Urothelium cell line (cell line): ENCODE data around the gene CAPN2.
A peak's percentile ranks its signal among the peaks of the same experiment; 100 is the strongest.
"Not testable (repeated sequence)": the region's sequence is repeated elsewhere in the genome, so short reads cannot be mapped to it uniquely, and the experiment has no call there.

Source experiments
- DNase-seq: peaks from one replicate; pipeline ENCODE4 v3.0.0; 2011; ENCODE audit warnings: low spot score, mixed read lengths
- FAIRE-seq: peaks from 2 replicates; lab custom pipeline; 2011; peaks lifted over from hg19 to GRCh38; lab: Jason Lieb, UNC

Gene CAPN2

DNA sequence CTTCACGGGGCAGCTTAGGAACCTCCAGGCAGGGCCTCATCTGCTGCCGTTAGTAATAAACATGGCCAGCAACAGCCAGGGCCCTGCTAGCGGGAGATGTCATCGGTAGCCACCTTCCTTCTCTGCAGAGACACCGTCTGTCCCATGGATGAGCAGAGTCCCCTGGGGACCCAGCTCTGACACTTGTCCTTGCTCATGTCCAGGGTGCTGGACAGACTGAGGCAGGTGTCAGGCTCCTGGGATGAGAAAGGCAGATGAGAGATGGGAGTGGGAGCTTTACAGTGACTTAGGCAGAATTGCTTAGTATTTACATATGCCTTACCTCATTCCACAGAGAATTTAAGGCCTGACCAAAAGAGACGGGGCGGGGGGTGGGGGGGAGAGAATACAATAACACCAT lies 25.0 kb downstream of the CAPN2 start:
- FAIRE-seq (no peak), DNase-seq (no peak)

DNA sequence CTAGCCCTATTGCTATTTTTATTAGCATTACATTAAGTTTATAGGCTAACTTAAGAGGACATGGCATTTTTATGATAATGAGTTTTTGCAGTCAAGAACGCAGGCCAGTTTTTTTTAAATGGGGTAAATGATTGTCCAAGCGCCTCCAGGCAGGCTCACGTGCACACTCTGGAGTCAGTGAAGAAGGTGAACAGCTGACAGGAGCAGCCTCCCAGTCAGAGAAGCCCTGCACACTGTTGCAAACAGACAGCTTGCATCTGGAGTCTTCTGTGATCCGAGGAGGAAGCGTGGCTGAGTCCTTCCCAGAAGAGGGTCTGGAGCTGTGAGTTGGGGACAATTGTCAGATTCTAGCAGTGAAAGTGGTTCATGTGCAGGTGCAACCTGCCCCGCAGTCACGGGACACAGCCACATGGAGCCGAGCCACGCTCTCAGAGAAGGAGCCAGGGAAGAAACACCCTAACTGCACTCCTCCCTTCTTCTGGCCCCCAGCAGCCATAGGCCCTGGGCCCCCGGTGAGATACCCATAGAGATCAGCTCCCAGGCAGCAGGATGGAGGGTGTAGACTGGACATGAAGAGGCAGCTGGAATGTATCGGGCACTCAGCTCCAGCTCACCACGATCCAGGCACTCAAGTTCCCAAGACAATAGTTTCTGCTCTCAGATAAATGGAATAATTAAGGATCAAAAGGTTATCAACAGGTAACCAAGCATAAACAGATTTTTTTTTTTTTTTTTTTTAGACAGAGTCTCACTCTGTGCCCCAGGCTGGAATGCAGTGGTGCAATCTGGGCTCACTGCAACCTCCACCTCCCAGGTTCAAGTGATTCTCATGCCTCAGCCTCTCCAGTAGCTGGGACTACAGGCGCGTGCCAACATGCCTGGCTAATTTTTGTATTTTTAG lies 26.4 kb downstream of the CAPN2 start:
- FAIRE-seq: no peak
- no peak for DNase-seq

DNA sequence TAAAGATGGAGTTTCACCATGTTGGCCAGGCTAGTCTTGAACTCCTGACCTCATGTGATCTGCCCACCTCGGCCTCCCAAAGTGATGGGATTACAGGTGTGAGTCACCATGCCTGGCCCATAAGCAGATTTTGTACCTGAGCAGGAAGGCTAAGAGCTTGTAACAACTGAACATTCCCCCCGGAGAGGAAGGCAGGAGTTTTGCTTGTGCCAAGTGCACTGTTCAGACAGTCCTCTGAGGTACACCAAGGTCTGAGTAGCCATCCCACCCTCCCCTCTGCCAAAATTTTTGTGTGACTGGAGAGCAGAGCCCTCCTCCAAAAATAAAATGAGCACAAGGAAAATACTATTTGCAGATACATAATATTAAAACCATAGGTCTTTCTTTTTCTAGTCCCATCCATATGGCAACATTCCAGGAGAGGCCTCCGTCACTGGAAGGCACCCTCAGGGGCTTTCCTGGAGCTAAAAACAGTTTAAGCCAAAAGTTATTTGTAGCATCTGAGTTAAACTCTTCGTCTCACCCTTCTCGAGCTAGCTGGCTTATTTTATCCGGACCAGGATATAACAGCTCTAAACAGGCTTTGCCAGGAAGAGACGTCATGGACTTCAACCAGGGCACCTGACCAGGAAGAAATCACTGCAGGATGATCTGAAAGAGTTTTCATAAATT lies 27.2 kb downstream of the CAPN2 start:
- FAIRE-seq: no peak
- DNase-seq: no peak

GRCh38 chr1:223740038-223740736 lies 27.8 kb downstream of the CAPN2 start:
- DNase-seq, FAIRE-seq: not testable (repeated sequence)

GRCh38 chr1:223741861-223742260 lies 29.5 kb downstream of the CAPN2 start:
- DNase-seq (no peak), FAIRE-seq (no peak)

- no peak for FAIRE-seq
- DNase-seq: no peak
Measured at GRCh38 chr1:223742856-223743517, 30.6 kb downstream of the CAPN2 start.

DNA sequence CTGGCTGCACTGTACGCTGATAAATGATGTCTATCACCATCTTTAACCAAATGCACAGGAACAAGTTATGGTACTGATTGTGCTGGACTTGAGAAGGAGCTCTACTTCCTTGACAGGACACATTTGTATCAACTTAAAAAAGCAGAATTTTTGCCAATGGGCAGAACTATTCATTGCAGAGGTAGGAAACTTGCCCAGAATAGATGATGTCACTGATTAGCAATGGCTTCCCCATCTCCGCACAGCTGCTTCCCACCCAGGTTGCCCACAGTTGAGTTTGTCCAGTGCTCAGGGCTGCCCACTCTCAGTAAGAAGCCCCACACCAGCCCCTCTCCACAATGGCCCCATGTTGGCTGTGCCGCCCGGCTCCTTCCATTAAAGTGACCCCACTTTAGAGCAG lies 33.4 kb downstream of the CAPN2 start:
- FAIRE-seq (no peak), DNase-seq (no peak)

GRCh38 chr1:223747838-223748335 lies 35.5 kb downstream of the CAPN2 start:
- DNase-seq (no peak), FAIRE-seq (no peak)

- no peak for DNase-seq
- FAIRE-seq: no peak
Measured at GRCh38 chr1:223748405-223748772, 36.0 kb downstream of the CAPN2 start.

GRCh38 chr1:223748773-223749733 lies 36.7 kb downstream of the CAPN2 start:
- no peak for FAIRE-seq
- peak; percentile 28 for DNase-seq

- FAIRE-seq: no peak
- DNase-seq: no peak
Measured at GRCh38 chr1:223750730-223751570, 38.6 kb downstream of the CAPN2 start.

- DNase-seq: no peak
- no peak for FAIRE-seq
Measured at GRCh38 chr1:223751696-223752095, 39.4 kb downstream of the CAPN2 start.

- no peak for FAIRE-seq
Measured at GRCh38 chr1:223752721-223753515, 40.6 kb downstream of the CAPN2 start.

DNA sequence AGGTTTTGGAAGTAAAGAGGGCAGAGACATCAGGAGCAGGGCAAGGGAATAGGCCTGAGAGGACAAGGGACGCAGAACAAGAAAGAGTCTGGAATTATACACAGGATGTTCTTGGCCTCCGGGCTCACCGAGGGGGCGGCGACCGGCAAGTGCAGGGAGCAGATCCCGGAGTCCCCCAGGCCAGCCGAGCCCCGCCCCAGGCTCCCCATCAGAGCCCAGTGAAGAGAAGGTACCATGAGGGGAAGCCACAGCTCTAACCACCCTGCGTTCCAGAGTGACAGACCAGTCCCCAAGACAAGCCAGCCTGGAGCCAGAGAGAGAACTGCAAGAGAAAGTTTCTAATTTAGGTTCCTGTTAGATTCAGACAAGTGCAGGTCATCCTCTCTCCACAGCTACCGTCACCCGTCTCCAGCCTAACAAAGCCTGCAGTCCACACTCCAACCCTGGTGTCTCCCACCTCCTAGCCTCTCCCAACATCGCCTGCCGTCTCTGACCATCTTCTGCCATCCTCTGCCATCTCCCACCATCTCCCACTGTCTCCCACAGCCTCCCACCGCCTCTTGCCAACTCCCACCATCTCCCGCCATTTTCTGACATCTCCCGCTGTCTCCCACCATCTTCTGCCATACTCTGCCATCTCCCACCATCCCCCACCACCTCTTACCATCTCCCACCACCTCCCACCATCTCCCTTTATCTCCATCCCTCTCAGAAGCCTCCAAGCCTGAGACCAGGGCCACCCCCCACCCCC lies 42.5 kb downstream of the CAPN2 start:
- DNase-seq (no peak), FAIRE-seq (no peak)

More at GRCh38 chr1:223752721-223753515, 40.6 kb downstream of the CAPN2 start:
- DNase-seq: no peak

DNA sequence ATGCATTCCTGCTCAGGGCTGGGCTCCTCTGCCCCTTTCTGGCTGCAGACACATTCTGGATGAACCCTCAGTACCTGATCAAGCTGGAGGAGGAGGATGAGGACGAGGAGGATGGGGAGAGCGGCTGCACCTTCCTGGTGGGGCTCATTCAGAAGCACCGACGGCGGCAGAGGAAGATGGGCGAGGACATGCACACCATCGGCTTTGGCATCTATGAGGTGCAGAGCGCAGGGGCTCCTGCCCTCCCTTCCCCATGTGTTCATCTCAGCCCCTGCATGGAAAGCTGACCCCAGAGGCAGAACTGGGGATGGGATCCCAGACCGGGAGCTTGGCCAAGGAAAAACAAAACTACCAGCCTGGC lies 43.1 kb downstream of the CAPN2 start:
- DNase-seq (no peak), FAIRE-seq (no peak)

GRCh38 chr1:223755992-223756775 lies 43.8 kb downstream of the CAPN2 start:
- FAIRE-seq (no peak), DNase-seq (no peak)
